IPS-18c (cell line): Measurements from ENCODE around the gene BBOX1.
"Not testable (repeated sequence)": the region's sequence is repeated elsewhere in the genome, so short reads cannot be mapped to it uniquely, and the experiment has no call there.

Experiments used
- H3K4me3 ChIP-seq: 2 replicates; pipeline ENCODE4 v1.7.0; 2013; ENCODE audit warnings: low read depth, mild to moderate bottlenecking, low read length, moderate library complexity; ENCODE audit not compliant: insufficient read depth
- H3K9me3 ChIP-seq: one replicate; pipeline ENCODE4 v1.6.1; 2013; ENCODE audit warnings: mild to moderate bottlenecking, low read length, moderate library complexity; ENCODE audit not compliant: control insufficient read depth, insufficient read depth

Gene BBOX1

GRCh38 chr11:27059431-27059830, 18.8 kb downstream of the BBOX1 start:
- Histone ChIP-seq H3K4me3 (no peak overlapping the region), H3K9me3 (no peaks in the 10 kb centered on the region)

GRCh38 chr11:27060816-27061460, 20.3 kb downstream of the BBOX1 start:
- H3K4me3 ChIP-seq, result no peak overlapping the region
- no peaks in the 10 kb centered on the region for H3K9me3 ChIP-seq

GRCh38 chr11:27061461-27061821, 20.8 kb downstream of the BBOX1 start:
- Histone ChIP-seq H3K9me3 (no peaks in the 10 kb centered on the region), H3K4me3 (no peak overlapping the region)

GRCh38 chr11:27064086-27064485, 23.5 kb downstream of the BBOX1 start:
- no peak overlapping the region for H3K4me3 ChIP-seq
- H3K9me3 ChIP-seq, result no peaks in the 10 kb centered on the region

- Histone ChIP-seq H3K4me3 (no peak overlapping the region), H3K9me3 (no peaks in the 10 kb centered on the region)
These were observed 34.6 kb downstream of the BBOX1 start for GRCh38 chr11:27075192-27075591.

- no peak overlapping the region for H3K4me3 ChIP-seq
- no peaks in the 10 kb centered on the region for H3K9me3 ChIP-seq
These were observed 35.0 kb downstream of the BBOX1 start for GRCh38 chr11:27075655-27076054.

- Histone ChIP-seq H3K9me3 (no peaks in the 10 kb centered on the region), H3K4me3 (no peak overlapping the region)
These were observed 35.5 kb downstream of the BBOX1 start for GRCh38 chr11:27076121-27076589.

GRCh38 chr11:27081056-27081455, 40.4 kb downstream of the BBOX1 start:
- H3K9me3 ChIP-seq, result no peaks in the 10 kb centered on the region
- no peak overlapping the region for H3K4me3 ChIP-seq

- Histone ChIP-seq H3K9me3 (no peaks in the 10 kb centered on the region), H3K4me3 (no peak overlapping the region)
These were observed 42.6 kb downstream of the BBOX1 start for GRCh38 chr11:27083241-27083640.

- Histone ChIP-seq H3K9me3 (no peaks in the 10 kb centered on the region), H3K4me3 (no peak overlapping the region)
These were observed 43.2 kb downstream of the BBOX1 start for GRCh38 chr11:27083782-27084181.

- no peak overlapping the region for H3K4me3 ChIP-seq
- no peaks in the 10 kb centered on the region for H3K9me3 ChIP-seq
These were observed 43.9 kb downstream of the BBOX1 start for GRCh38 chr11:27084518-27084917.

- H3K4me3 ChIP-seq, result no peak overlapping the region
- no peaks in the 10 kb centered on the region for H3K9me3 ChIP-seq
These were observed 44.5 kb downstream of the BBOX1 start for GRCh38 chr11:27085111-27085510.

- no peak overlapping the region for H3K4me3 ChIP-seq
- no peaks in the 10 kb centered on the region for H3K9me3 ChIP-seq
These were observed 45.0 kb downstream of the BBOX1 start for GRCh38 chr11:27085605-27086004.

- Histone ChIP-seq H3K4me3 (no peak overlapping the region), H3K9me3 (no peaks in the 10 kb centered on the region)
These were observed 46.8 kb downstream of the BBOX1 start for GRCh38 chr11:27087432-27087831.

GRCh38 chr11:27088353-27088752, 47.7 kb downstream of the BBOX1 start:
- no peaks in the 10 kb centered on the region for H3K9me3 ChIP-seq
- no peak overlapping the region for H3K4me3 ChIP-seq

GRCh38 chr11:27089746-27090145, 49.1 kb downstream of the BBOX1 start:
- Histone ChIP-seq H3K4me3 (no peak overlapping the region), H3K9me3 (no peaks in the 10 kb centered on the region)

- not testable (repeated sequence) for H3K4me3 ChIP-seq, H3K9me3 ChIP-seq
These were observed 49.8 kb downstream of the BBOX1 start for GRCh38 chr11:27090357-27090948.

- no peak overlapping the region for H3K4me3 ChIP-seq
- H3K9me3 ChIP-seq, result no peaks in the 10 kb centered on the region
These were observed 53.5 kb downstream of the BBOX1 start for GRCh38 chr11:27094120-27094519.

- Histone ChIP-seq H3K4me3 (no peak overlapping the region), H3K9me3 (no peaks in the 10 kb centered on the region)
These were observed 54.4 kb downstream of the BBOX1 start for GRCh38 chr11:27095059-27095458.
